ENCODE measurements around the gene NKX6-2.

DNA sequence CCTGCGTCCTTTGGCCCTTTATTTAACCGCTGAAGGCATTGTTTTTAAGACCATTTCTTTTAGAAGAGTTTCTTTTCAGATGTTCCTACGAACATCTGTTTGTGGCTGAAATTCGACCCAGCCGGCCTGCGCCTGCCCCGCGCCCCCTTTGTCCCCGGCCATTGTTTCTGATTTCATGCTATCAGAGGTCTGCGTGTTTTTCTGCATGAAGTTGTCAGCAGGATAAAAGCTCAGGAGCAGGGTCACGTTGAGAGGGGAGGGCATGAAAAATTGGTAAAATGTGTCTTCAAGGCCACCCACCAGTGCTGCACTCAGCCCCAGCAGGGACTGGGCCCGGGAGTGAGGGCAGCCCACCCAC is 43.1 kb downstream of the NKX6-2 start:
- TF ChIP-seq, protein P1, sequence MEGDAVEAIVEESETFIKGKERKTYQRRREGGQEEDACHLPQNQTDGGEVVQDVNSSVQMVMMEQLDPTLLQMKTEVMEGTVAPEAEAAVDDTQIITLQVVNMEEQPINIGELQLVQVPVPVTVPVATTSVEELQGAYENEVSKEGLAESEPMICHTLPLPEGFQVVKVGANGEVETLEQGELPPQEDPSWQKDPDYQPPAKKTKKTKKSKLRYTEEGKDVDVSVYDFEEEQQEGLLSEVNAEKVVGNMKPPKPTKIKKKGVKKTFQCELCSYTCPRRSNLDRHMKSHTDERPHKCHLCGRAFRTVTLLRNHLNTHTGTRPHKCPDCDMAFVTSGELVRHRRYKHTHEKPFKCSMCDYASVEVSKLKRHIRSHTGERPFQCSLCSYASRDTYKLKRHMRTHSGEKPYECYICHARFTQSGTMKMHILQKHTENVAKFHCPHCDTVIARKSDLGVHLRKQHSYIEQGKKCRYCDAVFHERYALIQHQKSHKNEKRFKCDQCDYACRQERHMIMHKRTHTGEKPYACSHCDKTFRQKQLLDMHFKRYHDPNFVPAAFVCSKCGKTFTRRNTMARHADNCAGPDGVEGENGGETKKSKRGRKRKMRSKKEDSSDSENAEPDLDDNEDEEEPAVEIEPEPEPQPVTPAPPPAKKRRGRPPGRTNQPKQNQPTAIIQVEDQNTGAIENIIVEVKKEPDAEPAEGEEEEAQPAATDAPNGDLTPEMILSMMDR (IDR thresholded peaks at IDR 0.05 in 2 of 3, conservative IDR thresholded peaks at IDR 0.05 in 1 of 3; ENCODE audit: control insufficient read depth in 2 of 3, extremely low read depth in 1 of 3, insufficient read depth in 1 of 3, low read depth in 3 of 3, low read length in 3 of 3): no peak
- TF ChIP-seq MTA3 (IDR thresholded peaks at IDR 0.05; ENCODE audit: borderline replicate concordance, low read length) (no peak), SMC3 (IDR thresholded peaks at IDR 0.05; ENCODE audit: borderline replicate concordance, low read length) (no peak)

Measured in GM12878 (cell line).